ENCODE data around the gene PCSK6. TPM values are rescaled to one million over a fixed set of nuclear protein-coding genes. Genes with fewer than 3 reads are reported as not detected.

PCSK6 gene
- total and polyA plus RNA-seq, 2 donors from 2014 or later = 3.8 to 7.3 TPM

GRCh38 chr15:101266034-101266433, 223.5 kb downstream of the PCSK6 start:
- intact Hi-C loops (cut with DNase I) = no loop called here
- peaks cover 0 to 2% (median 0%) of the 10 kb centered on the region in 3 donors for H3K4me1 ChIP-seq (ENCODE audit: control insufficient read depth in 2 of 3, insufficient read depth in 2 of 3, low read depth in 1 of 3, low read length in 3 of 3)
- no peak overlapping the region for H3K27ac ChIP-seq (ENCODE audit: low read depth in 2 of 2, low read length in 2 of 2)
- H3K27me3 ChIP-seq (ENCODE audit: control insufficient read depth, insufficient read depth, low read length) = no peaks in the 10 kb centered on the region
- H3K4me3 ChIP-seq (ENCODE audit: low read length in 3 of 3) = no peak overlapping the region
- FAIRE-seq = no peak
- H3K9me3 ChIP-seq (ENCODE audit: control insufficient read depth in 2 of 3, insufficient read depth in 1 of 3, low read length in 3 of 3) = no peaks in the 10 kb centered on the region
- no peak for TF ChIP-seq CTCF (IDR thresholded peaks at IDR 0.05; ENCODE audit: borderline replicate concordance, extremely low read depth, insufficient read depth)
- DNase-seq = no peak
- H3K9ac ChIP-seq (ENCODE audit: low read length in 3 of 3) = no peak overlapping the region
- peaks cover 0 to 6% (median 5%) of the 10 kb centered on the region in 3 donors for H3K36me3 ChIP-seq (ENCODE audit: control insufficient read depth in 2 of 3, insufficient read depth in 3 of 3, low read length in 3 of 3)

- FAIRE-seq = no peak
- H3K4me3 ChIP-seq (ENCODE audit: low read length in 3 of 3) = no peak overlapping the region
- H3K4me1 ChIP-seq (ENCODE audit: control insufficient read depth in 2 of 3, insufficient read depth in 2 of 3, low read depth in 1 of 3, low read length in 3 of 3) = peaks cover 0 to 2% (median 0%) of the 10 kb centered on the region in 3 donors
- no peak for TF ChIP-seq CTCF (IDR thresholded peaks at IDR 0.05; ENCODE audit: borderline replicate concordance, extremely low read depth, insufficient read depth)
- H3K27me3 ChIP-seq (ENCODE audit: control insufficient read depth, insufficient read depth, low read length) = no peaks in the 10 kb centered on the region
- H3K9ac ChIP-seq (ENCODE audit: low read length in 3 of 3) = no peak overlapping the region
- no peak for DNase-seq
- no peaks in the 10 kb centered on the region for H3K36me3 ChIP-seq (ENCODE audit: control insufficient read depth in 2 of 3, insufficient read depth in 3 of 3, low read length in 3 of 3)
- intact Hi-C loops (cut with DNase I) = no loop called here
- H3K9me3 ChIP-seq (ENCODE audit: control insufficient read depth in 2 of 3, insufficient read depth in 1 of 3, low read length in 3 of 3) = no peaks in the 10 kb centered on the region
- H3K27ac ChIP-seq (ENCODE audit: low read depth in 2 of 2, low read length in 2 of 2) = peak overlapping the region in 1 of 2 donors; percentile 41
These were observed 224.4 kb downstream of the PCSK6 start for GRCh38 chr15:101264911-101265641.

- no peaks in the 10 kb centered on the region for H3K27me3 ChIP-seq (ENCODE audit: control insufficient read depth, insufficient read depth, low read length)
- no peak overlapping the region for H3K4me3 ChIP-seq (ENCODE audit: low read length in 3 of 3)
- H3K9me3 ChIP-seq (ENCODE audit: control insufficient read depth in 2 of 3, insufficient read depth in 1 of 3, low read length in 3 of 3) = no peaks in the 10 kb centered on the region
- H3K36me3 ChIP-seq (ENCODE audit: control insufficient read depth in 2 of 3, insufficient read depth in 3 of 3, low read length in 3 of 3) = no peaks in the 10 kb centered on the region
- H3K4me1 ChIP-seq (ENCODE audit: control insufficient read depth in 2 of 3, insufficient read depth in 2 of 3, low read depth in 1 of 3, low read length in 3 of 3) = peaks cover 0 to 2% (median 0%) of the 10 kb centered on the region in 3 donors
- no peak for TF ChIP-seq CTCF (IDR thresholded peaks at IDR 0.05; ENCODE audit: borderline replicate concordance, extremely low read depth, insufficient read depth)
- H3K9ac ChIP-seq (ENCODE audit: low read length in 3 of 3) = no peak overlapping the region
- no peak overlapping the region for H3K27ac ChIP-seq (ENCODE audit: low read depth in 2 of 2, low read length in 2 of 2)
- no peak for FAIRE-seq
- no peak for DNase-seq
- intact Hi-C loops (cut with DNase I) = no loop called here
These were observed 225.5 kb downstream of the PCSK6 start for GRCh38 chr15:101264011-101264410.
